Measurements from ENCODE around the gene ATP6AP1. TPM values are rescaled to one million over a fixed set of nuclear protein-coding genes. Genes with fewer than 3 reads are reported as not detected.

ATP6AP1 gene
- total and polyA plus RNA-seq, 2 donors (not counting 3 experiments of a cell fraction or from before 2014, with no cell fraction given): 145 to 322 TPM

- Histone ChIP-seq H3K27ac (ENCODE audit: insufficient read depth, low read depth, low read length) (no peak overlapping the region), H3K9me1 (replicated peaks; ENCODE audit: control insufficient read depth, extremely low read depth, insufficient read depth, low read length) (no peaks in the 10 kb centered on the region), H3K36me3 (ENCODE audit: control insufficient read depth in 2 of 2, extremely low read depth in 1 of 2, insufficient read depth in 2 of 2, low read length in 2 of 2) (peaks cover 0 to 22% of the 10 kb centered on the region in 2 experiments), H3K79me2 (ENCODE audit: control insufficient read depth, insufficient read depth, low read length) (no peaks in the 10 kb centered on the region), H3K4me3 (replicated peaks in 1 of 3; ENCODE audit: insufficient read depth in 1 of 3, low read depth in 1 of 3, low read length in 3 of 3) (no peak overlapping the region), H3K27me3 (ENCODE audit: control insufficient read depth in 2 of 2, insufficient read depth in 2 of 2, low read length in 2 of 2) (no peaks in the 10 kb centered on the region), H2AFZ (ENCODE audit: low read depth, low read length) (no peak overlapping the region), H3K4me2 (ENCODE audit: insufficient read depth, low read length) (no peak overlapping the region), H3K4me1 (ENCODE audit: control insufficient read depth, extremely low read depth, insufficient read depth, low read length) (peaks cover under 1% of the 10 kb centered on the region), H3K9ac (replicated peaks; ENCODE audit: extremely low read depth, insufficient read depth, low read length) (no peak overlapping the region), H3K9me3 (replicated peaks; ENCODE audit: control insufficient read depth, insufficient read depth, low read length) (no peaks in the 10 kb centered on the region), H4K20me1 (replicated peaks; ENCODE audit: control insufficient read depth, extremely low read depth, insufficient read depth, low read length) (no peaks in the 10 kb centered on the region)
- ChIA-PET POLR2A (no interaction called here), CTCF (interaction anchor here (0.9 to 1.6 kb wide), 2 partner anchors 9 to 14 kb away, joined by 3 read pairs; no protein-coding TSS in a partner anchor)
- TSS peak; percentile 38 for BruUV-seq (replicated peaks)
- FAIRE-seq (no peak), DNase-seq (ENCODE audit: low read depth, low spot score) (no peak)
- intact Hi-C loops (cut with micrococcal nuclease): no loop called here
- dilution Hi-C loops (cut with MboI; ENCODE audit: extremely low pct_ligation_motif_present, low sequenced_read_pairs): no loop called here
- no peak for TF ChIP-seq MYC (IDR thresholded peaks at IDR 0.05; ENCODE audit: low read depth, low read length)
- no peak for TF ChIP-seq GATA2 (IDR thresholded peaks at IDR 0.05; ENCODE audit: insufficient read depth, insufficient read length, low read depth, low read length)
- TF ChIP-seq CTCF (IDR thresholded peaks at IDR 0.05; ENCODE audit: extremely low read depth in 1 of 2, insufficient read depth in 1 of 2, low read depth in 1 of 2, low read length in 2 of 2): no peak
- TF ChIP-seq MAX (IDR thresholded peaks at IDR 0.05; ENCODE audit: insufficient read depth, insufficient read length): no peak
- no peak for TF ChIP-seq JUN (IDR thresholded peaks at IDR 0.05; ENCODE audit: borderline replicate concordance, insufficient read depth, insufficient read length, low read depth)
- TF ChIP-seq FOS (IDR thresholded peaks at IDR 0.05; ENCODE audit: borderline replicate concordance, insufficient read depth, low read length): no peak
- TF ChIP-seq POLR2AphosphoS5 (IDR thresholded peaks at IDR 0.05; ENCODE audit: insufficient read depth, low read depth, low read length): no peak
- TF ChIP-seq POLR2A (IDR thresholded peaks at IDR 0.05; ENCODE audit: low read depth, low read length): no peak
- no peak for TF ChIP-seq EZH2 (IDR thresholded peaks at IDR 0.05; ENCODE audit: borderline replicate concordance, low read depth, low read length, severe bottlenecking)
These were observed 44.5 kb downstream of the ATP6AP1 start for GRCh38 chrX:154472685-154473632.
